ENCODE data around the gene DCAF5.

DCAF5 gene

GRCh38 chr14:69142101-69142500, 10.8 kb downstream of the DCAF5 start:
- no peak overlapping the region for H2AFZ ChIP-seq (ENCODE audit: low read length, unreplicated experiment)
- H3K36me3 ChIP-seq (ENCODE audit: insufficient read depth, low read length): peaks cover 4% of the 10 kb centered on the region; the same call in 1 of the 2 replicates
- H3K27me3 ChIP-seq (ENCODE audit: insufficient read depth, low read length): no peaks in the 10 kb centered on the region
- H3K4me1 ChIP-seq (ENCODE audit: control insufficient read depth, insufficient read depth, low read length, unreplicated experiment): peaks cover 14% of the 10 kb centered on the region
- no peak overlapping the region for H3K27ac ChIP-seq (ENCODE audit: low read depth, low read length)
- peaks cover 51% of the 10 kb centered on the region for H3K79me2 ChIP-seq (ENCODE audit: control insufficient read depth, insufficient read depth, low read length, unreplicated experiment)
- H3K4me3 ChIP-seq (ENCODE audit: low read depth, low read length): no peak overlapping the region

GRCh38 chr14:69141550-69141949, 11.4 kb downstream of the DCAF5 start:
- Histone ChIP-seq H2AFZ (ENCODE audit: low read length, unreplicated experiment) (no peak overlapping the region), H3K4me3 (ENCODE audit: low read depth, low read length) (no peak overlapping the region), H3K79me2 (ENCODE audit: control insufficient read depth, insufficient read depth, low read length, unreplicated experiment) (peaks cover 49% of the 10 kb centered on the region), H3K4me1 (ENCODE audit: control insufficient read depth, insufficient read depth, low read length, unreplicated experiment) (peaks cover 14% of the 10 kb centered on the region), H3K27me3 (ENCODE audit: insufficient read depth, low read length) (no peaks in the 10 kb centered on the region), H3K36me3 (ENCODE audit: insufficient read depth, low read length) (no peaks in the 10 kb centered on the region), H3K27ac (ENCODE audit: low read depth, low read length) (no peak overlapping the region)

GRCh38 chr14:69139743-69140142, 13.2 kb downstream of the DCAF5 start:
- H3K36me3 ChIP-seq (ENCODE audit: insufficient read depth, low read length): no peaks in the 10 kb centered on the region
- no peak overlapping the region for H3K4me3 ChIP-seq (ENCODE audit: low read depth, low read length)
- H2AFZ ChIP-seq (ENCODE audit: low read length, unreplicated experiment): no peak overlapping the region
- H3K27me3 ChIP-seq (ENCODE audit: insufficient read depth, low read length): no peaks in the 10 kb centered on the region
- peaks cover 14% of the 10 kb centered on the region for H3K4me1 ChIP-seq (ENCODE audit: control insufficient read depth, insufficient read depth, low read length, unreplicated experiment)
- no peak overlapping the region for H3K27ac ChIP-seq (ENCODE audit: low read depth, low read length)
- peaks cover 52% of the 10 kb centered on the region for H3K79me2 ChIP-seq (ENCODE audit: control insufficient read depth, insufficient read depth, low read length, unreplicated experiment)

- Histone ChIP-seq H3K4me3 (ENCODE audit: low read depth, low read length) (no peak overlapping the region), H3K4me1 (ENCODE audit: control insufficient read depth, insufficient read depth, low read length, unreplicated experiment) (peaks cover 28% of the 10 kb centered on the region), H3K27me3 (ENCODE audit: insufficient read depth, low read length) (no peaks in the 10 kb centered on the region), H3K27ac (ENCODE audit: low read depth, low read length) (peak overlapping the region; percentile 46), H2AFZ (ENCODE audit: low read length, unreplicated experiment) (no peak overlapping the region), H3K79me2 (ENCODE audit: control insufficient read depth, insufficient read depth, low read length, unreplicated experiment) (peaks cover 57% of the 10 kb centered on the region), H3K36me3 (ENCODE audit: insufficient read depth, low read length) (no peaks in the 10 kb centered on the region)
These were observed 14.9 kb downstream of the DCAF5 start for GRCh38 chr14:69137843-69138535.

- H3K27me3 ChIP-seq (ENCODE audit: insufficient read depth, low read length): no peaks in the 10 kb centered on the region
- peaks cover 34% of the 10 kb centered on the region for H3K4me1 ChIP-seq (ENCODE audit: control insufficient read depth, insufficient read depth, low read length, unreplicated experiment)
- H3K79me2 ChIP-seq (ENCODE audit: control insufficient read depth, insufficient read depth, low read length, unreplicated experiment): peaks cover 58% of the 10 kb centered on the region
- H2AFZ ChIP-seq (ENCODE audit: low read length, unreplicated experiment): no peak overlapping the region
- no peak overlapping the region for H3K4me3 ChIP-seq (ENCODE audit: low read depth, low read length)
- H3K36me3 ChIP-seq (ENCODE audit: insufficient read depth, low read length): no peaks in the 10 kb centered on the region
- no peak overlapping the region for H3K27ac ChIP-seq (ENCODE audit: low read depth, low read length)
These were observed 15.5 kb downstream of the DCAF5 start for GRCh38 chr14:69137416-69137815.

GRCh38 chr14:69135133-69135532, 17.8 kb downstream of the DCAF5 start:
- Histone ChIP-seq H3K79me2 (ENCODE audit: control insufficient read depth, insufficient read depth, low read length, unreplicated experiment) (peaks cover 63% of the 10 kb centered on the region), H3K4me1 (ENCODE audit: control insufficient read depth, insufficient read depth, low read length, unreplicated experiment) (peaks cover 47% of the 10 kb centered on the region), H3K27ac (ENCODE audit: low read depth, low read length) (no peak overlapping the region), H3K36me3 (ENCODE audit: insufficient read depth, low read length) (no peaks in the 10 kb centered on the region), H3K27me3 (ENCODE audit: insufficient read depth, low read length) (no peaks in the 10 kb centered on the region), H3K4me3 (ENCODE audit: low read depth, low read length) (no peak overlapping the region), H2AFZ (ENCODE audit: low read length, unreplicated experiment) (no peak overlapping the region)

- Histone ChIP-seq H3K79me2 (ENCODE audit: control insufficient read depth, insufficient read depth, low read length, unreplicated experiment) (peaks cover 77% of the 10 kb centered on the region), H3K36me3 (ENCODE audit: insufficient read depth, low read length) (no peaks in the 10 kb centered on the region), H3K4me1 (ENCODE audit: control insufficient read depth, insufficient read depth, low read length, unreplicated experiment) (peaks cover 51% of the 10 kb centered on the region), H3K27me3 (ENCODE audit: insufficient read depth, low read length) (no peaks in the 10 kb centered on the region), H2AFZ (ENCODE audit: low read length, unreplicated experiment) (no peak overlapping the region), H3K27ac (ENCODE audit: low read depth, low read length) (peak overlapping the region; percentile 63), H3K4me3 (ENCODE audit: low read depth, low read length) (peak overlapping the region; percentile 51)
These were observed 19.5 kb downstream of the DCAF5 start for GRCh38 chr14:69133206-69134125.

- Histone ChIP-seq H2AFZ (ENCODE audit: low read length, unreplicated experiment) (no peak overlapping the region), H3K4me1 (ENCODE audit: control insufficient read depth, insufficient read depth, low read length, unreplicated experiment) (peaks cover 44% of the 10 kb centered on the region), H3K36me3 (ENCODE audit: insufficient read depth, low read length) (no peaks in the 10 kb centered on the region), H3K79me2 (ENCODE audit: control insufficient read depth, insufficient read depth, low read length, unreplicated experiment) (peaks cover 80% of the 10 kb centered on the region), H3K4me3 (ENCODE audit: low read depth, low read length) (0 out of 2 replicates have a peak overlapping the region, but pooled peaks have one; percentile 15), H3K27ac (ENCODE audit: low read depth, low read length) (peak overlapping the region; percentile 63), H3K27me3 (ENCODE audit: insufficient read depth, low read length) (no peaks in the 10 kb centered on the region)
These were observed 20.3 kb downstream of the DCAF5 start for GRCh38 chr14:69132513-69133181.

- no peaks in the 10 kb centered on the region for H3K27me3 ChIP-seq (ENCODE audit: insufficient read depth, low read length)
- no peaks in the 10 kb centered on the region for H3K36me3 ChIP-seq (ENCODE audit: insufficient read depth, low read length)
- H2AFZ ChIP-seq (ENCODE audit: low read length, unreplicated experiment): no peak overlapping the region
- H3K4me1 ChIP-seq (ENCODE audit: control insufficient read depth, insufficient read depth, low read length, unreplicated experiment): peaks cover 41% of the 10 kb centered on the region
- peaks cover 84% of the 10 kb centered on the region for H3K79me2 ChIP-seq (ENCODE audit: control insufficient read depth, insufficient read depth, low read length, unreplicated experiment)
- H3K27ac ChIP-seq (ENCODE audit: low read depth, low read length): no peak overlapping the region
- H3K4me3 ChIP-seq (ENCODE audit: low read depth, low read length): no peak overlapping the region
These were observed 21.7 kb downstream of the DCAF5 start for GRCh38 chr14:69131176-69131575.

- Histone ChIP-seq H3K27ac (ENCODE audit: low read depth, low read length) (peak overlapping the region; percentile 54), H3K36me3 (ENCODE audit: insufficient read depth, low read length) (no peaks in the 10 kb centered on the region), H3K4me3 (ENCODE audit: low read depth, low read length) (peak overlapping the region; percentile 43; the same call in 1 of the 2 replicates), H2AFZ (ENCODE audit: low read length, unreplicated experiment) (peak overlapping the region; percentile 31), H3K79me2 (ENCODE audit: control insufficient read depth, insufficient read depth, low read length, unreplicated experiment) (peaks cover 78% of the 10 kb centered on the region), H3K4me1 (ENCODE audit: control insufficient read depth, insufficient read depth, low read length, unreplicated experiment) (peaks cover 40% of the 10 kb centered on the region), H3K27me3 (ENCODE audit: insufficient read depth, low read length) (no peaks in the 10 kb centered on the region)
These were observed 23.5 kb downstream of the DCAF5 start for GRCh38 chr14:69129264-69129880.

Data from ACC112 (cell line).